Measurements from ENCODE around the gene KRTAP3-2.
"Not testable (repeated sequence)": the region's sequence is repeated elsewhere in the genome, so short reads cannot be mapped to it uniquely, and the experiment has no call there.

The KRTAP3-2 gene
- long read RNA-seq: 0 reads

DNA sequence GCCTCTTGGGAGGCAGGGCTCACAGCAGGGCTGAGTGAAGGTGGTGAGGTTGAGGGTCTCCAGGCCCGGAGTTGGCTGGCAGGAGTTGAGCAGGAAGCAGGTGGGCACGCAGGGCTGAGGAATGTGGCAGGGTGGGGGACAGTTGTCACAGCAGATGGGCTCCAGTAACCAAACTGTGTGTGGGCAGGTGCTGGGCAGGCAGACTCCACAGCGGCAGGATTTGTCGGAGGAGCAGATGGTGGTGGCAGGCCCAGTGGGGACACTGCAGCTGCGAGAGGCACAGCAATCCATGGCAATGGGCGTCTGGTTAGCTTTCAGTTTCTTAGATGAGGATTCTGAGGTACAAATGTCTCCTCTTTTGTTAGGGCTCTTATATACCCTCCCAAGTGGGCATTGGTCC, at the start of gene KRTAP3-2:
KRTAP3-2 (minus strand) TSS at position 344 of the 400 bp plus-strand sequence; CDS start at position 291, 53 bp downstream.
- not testable (repeated sequence) for H3K4me3 ChIP-seq (replicated peaks; ENCODE audit: insufficient read depth, low read length); DNase-seq (ENCODE audit: low read depth in 1 of 2, low spot score in 1 of 2); H3K27ac ChIP-seq (replicated peaks); H3K27me3 ChIP-seq (ENCODE audit: insufficient read depth, poor library complexity, severe bottlenecking)

GRCh38 chr17:41049110-41049509, 49.4 kb upstream of the KRTAP3-2 start:
- H3K4me3 ChIP-seq (replicated peaks; ENCODE audit: insufficient read depth, low read length): no peak overlapping the region
- H3K27ac ChIP-seq (replicated peaks): no peak overlapping the region
- no peaks in the 10 kb centered on the region for H3K27me3 ChIP-seq (ENCODE audit: insufficient read depth, poor library complexity, severe bottlenecking)
- no peak for DNase-seq (ENCODE audit: low read depth in 1 of 2, low spot score in 1 of 2)
- no peak for TF ChIP-seq POLR2AphosphoS5 (IDR thresholded peaks at IDR 0.05; ENCODE audit: low read depth)
- TF ChIP-seq, protein P1, sequence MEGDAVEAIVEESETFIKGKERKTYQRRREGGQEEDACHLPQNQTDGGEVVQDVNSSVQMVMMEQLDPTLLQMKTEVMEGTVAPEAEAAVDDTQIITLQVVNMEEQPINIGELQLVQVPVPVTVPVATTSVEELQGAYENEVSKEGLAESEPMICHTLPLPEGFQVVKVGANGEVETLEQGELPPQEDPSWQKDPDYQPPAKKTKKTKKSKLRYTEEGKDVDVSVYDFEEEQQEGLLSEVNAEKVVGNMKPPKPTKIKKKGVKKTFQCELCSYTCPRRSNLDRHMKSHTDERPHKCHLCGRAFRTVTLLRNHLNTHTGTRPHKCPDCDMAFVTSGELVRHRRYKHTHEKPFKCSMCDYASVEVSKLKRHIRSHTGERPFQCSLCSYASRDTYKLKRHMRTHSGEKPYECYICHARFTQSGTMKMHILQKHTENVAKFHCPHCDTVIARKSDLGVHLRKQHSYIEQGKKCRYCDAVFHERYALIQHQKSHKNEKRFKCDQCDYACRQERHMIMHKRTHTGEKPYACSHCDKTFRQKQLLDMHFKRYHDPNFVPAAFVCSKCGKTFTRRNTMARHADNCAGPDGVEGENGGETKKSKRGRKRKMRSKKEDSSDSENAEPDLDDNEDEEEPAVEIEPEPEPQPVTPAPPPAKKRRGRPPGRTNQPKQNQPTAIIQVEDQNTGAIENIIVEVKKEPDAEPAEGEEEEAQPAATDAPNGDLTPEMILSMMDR (IDR thresholded peaks at IDR 0.05; ENCODE audit: insufficient read depth, low read length): no peak
- TF ChIP-seq, protein P2, sequence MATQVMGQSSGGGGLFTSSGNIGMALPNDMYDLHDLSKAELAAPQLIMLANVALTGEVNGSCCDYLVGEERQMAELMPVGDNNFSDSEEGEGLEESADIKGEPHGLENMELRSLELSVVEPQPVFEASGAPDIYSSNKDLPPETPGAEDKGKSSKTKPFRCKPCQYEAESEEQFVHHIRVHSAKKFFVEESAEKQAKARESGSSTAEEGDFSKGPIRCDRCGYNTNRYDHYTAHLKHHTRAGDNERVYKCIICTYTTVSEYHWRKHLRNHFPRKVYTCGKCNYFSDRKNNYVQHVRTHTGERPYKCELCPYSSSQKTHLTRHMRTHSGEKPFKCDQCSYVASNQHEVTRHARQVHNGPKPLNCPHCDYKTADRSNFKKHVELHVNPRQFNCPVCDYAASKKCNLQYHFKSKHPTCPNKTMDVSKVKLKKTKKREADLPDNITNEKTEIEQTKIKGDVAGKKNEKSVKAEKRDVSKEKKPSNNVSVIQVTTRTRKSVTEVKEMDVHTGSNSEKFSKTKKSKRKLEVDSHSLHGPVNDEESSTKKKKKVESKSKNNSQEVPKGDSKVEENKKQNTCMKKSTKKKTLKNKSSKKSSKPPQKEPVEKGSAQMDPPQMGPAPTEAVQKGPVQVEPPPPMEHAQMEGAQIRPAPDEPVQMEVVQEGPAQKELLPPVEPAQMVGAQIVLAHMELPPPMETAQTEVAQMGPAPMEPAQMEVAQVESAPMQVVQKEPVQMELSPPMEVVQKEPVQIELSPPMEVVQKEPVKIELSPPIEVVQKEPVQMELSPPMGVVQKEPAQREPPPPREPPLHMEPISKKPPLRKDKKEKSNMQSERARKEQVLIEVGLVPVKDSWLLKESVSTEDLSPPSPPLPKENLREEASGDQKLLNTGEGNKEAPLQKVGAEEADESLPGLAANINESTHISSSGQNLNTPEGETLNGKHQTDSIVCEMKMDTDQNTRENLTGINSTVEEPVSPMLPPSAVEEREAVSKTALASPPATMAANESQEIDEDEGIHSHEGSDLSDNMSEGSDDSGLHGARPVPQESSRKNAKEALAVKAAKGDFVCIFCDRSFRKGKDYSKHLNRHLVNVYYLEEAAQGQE (IDR thresholded peaks at IDR 0.05; ENCODE audit: insufficient replicate concordance, low read depth): no peak
- no peak for TF ChIP-seq GABPA (IDR thresholded peaks at IDR 0.05; ENCODE audit: low read depth)
- TF ChIP-seq SPI1 (IDR thresholded peaks at IDR 0.05; ENCODE audit: borderline replicate concordance, low read depth): no peak

- H3K27ac ChIP-seq (replicated peaks): no peak overlapping the region
- no peaks in the 10 kb centered on the region for H3K27me3 ChIP-seq (ENCODE audit: insufficient read depth, poor library complexity, severe bottlenecking)
- no peak overlapping the region for H3K4me3 ChIP-seq (replicated peaks; ENCODE audit: insufficient read depth, low read length)
- TF ChIP-seq, protein P1 (IDR thresholded peaks at IDR 0.05; ENCODE audit: insufficient read depth, low read length): no peak
- no peak for TF ChIP-seq GABPA (IDR thresholded peaks at IDR 0.05; ENCODE audit: low read depth)
- TF ChIP-seq, protein P2 (IDR thresholded peaks at IDR 0.05; ENCODE audit: insufficient replicate concordance, low read depth): no peak
- no peak for DNase-seq (ENCODE audit: low read depth in 1 of 2, low spot score in 1 of 2)
Observed at GRCh38 chr17:41048441-41048840, 48.7 kb upstream of the KRTAP3-2 start.

DNA sequence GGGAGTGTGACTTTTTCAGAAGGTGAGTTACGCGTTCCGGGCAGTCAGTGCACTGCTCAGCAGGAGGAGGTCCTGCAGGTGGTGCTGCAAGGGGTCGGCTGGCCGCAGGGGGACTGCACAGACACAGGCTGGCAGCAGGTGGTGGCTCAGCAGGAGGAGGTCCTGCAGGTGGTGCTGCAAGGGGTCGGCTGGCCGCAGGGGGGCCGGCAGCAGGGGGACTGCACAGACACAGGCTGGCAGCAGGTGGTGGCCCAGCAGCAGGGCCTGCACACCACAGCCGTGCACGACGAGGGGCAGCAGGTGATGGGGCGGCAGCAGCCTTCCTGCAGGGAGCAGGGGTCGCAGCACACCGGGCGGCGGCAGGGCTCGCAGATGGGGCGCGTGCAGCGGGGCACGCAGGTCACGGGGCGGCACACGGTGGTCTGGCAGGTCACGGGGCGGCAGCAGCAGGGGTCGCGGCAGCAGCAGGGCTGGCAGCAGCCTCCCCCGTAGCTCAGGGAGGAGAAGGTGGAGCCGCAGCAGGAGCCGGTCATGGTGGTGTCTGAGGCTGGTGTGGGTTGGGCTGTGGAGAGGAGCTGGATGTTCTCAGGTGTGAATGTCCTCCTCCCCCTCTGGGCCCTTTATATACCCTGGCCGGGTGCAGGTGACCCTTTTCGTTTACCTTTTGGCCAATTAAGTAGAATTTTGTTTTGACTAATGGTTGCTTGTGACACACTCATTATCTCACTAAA, 47.2 kb upstream of the KRTAP3-2 start, which contains the start of gene KRTAP2-1:
KRTAP2-1 (minus strand) TSS at position 582 of the 731 bp plus-strand sequence; CDS start at position 533, 49 bp downstream.
- not testable (repeated sequence) for DNase-seq (ENCODE audit: low read depth in 1 of 2, low spot score in 1 of 2); H3K27me3 ChIP-seq (ENCODE audit: insufficient read depth, poor library complexity, severe bottlenecking); H3K27ac ChIP-seq (replicated peaks); H3K4me3 ChIP-seq (replicated peaks; ENCODE audit: insufficient read depth, low read length)

GRCh38 chr17:41042953-41043352, 43.2 kb upstream of the KRTAP3-2 start:
- TF ChIP-seq, protein P2 (IDR thresholded peaks at IDR 0.05; ENCODE audit: insufficient replicate concordance, low read depth): no peak
- TF ChIP-seq POLR2AphosphoS5 (IDR thresholded peaks at IDR 0.05; ENCODE audit: low read depth): no peak
- no peak for TF ChIP-seq GABPA (IDR thresholded peaks at IDR 0.05; ENCODE audit: low read depth)
- TF ChIP-seq, protein P1 (IDR thresholded peaks at IDR 0.05; ENCODE audit: insufficient read depth, low read length): no peak
- TF ChIP-seq SPI1 (IDR thresholded peaks at IDR 0.05; ENCODE audit: borderline replicate concordance, low read depth): no peak
- no peak for DNase-seq (ENCODE audit: low read depth in 1 of 2, low spot score in 1 of 2)
- Histone ChIP-seq H3K27me3 (ENCODE audit: insufficient read depth, poor library complexity, severe bottlenecking) (no peaks in the 10 kb centered on the region), H3K27ac (replicated peaks) (no peak overlapping the region), H3K4me3 (replicated peaks; ENCODE audit: insufficient read depth, low read length) (no peak overlapping the region)

All from HL-60 (cell line).